Ovary (tissue), 9 donors: ENCODE data around the gene KIF26B. TPM values are rescaled to one million over a fixed set of nuclear protein-coding genes. Genes with fewer than 3 reads are reported as not detected.

Source experiments
- DNase-seq, 5 donors: peaks; one replicate each; pipeline ENCODE4 v3.0.0-alpha.2; 2019 to 2020
- H3K27ac ChIP-seq, 2 donors: fragments of 200-600 bp; one replicate each; pipeline versions ENCODE4 v1.5.1 to v1.8.0; 2019 to 2022
- H3K27me3 ChIP-seq: fragments of 200-600 bp; one replicate; pipeline ENCODE4 v1.8.0; 2022
- H3K36me3 ChIP-seq: fragments of 200-600 bp; sonication (generic); one replicate; pipeline ENCODE4 v1.5.1; 2019
- H3K4me1 ChIP-seq: one replicate; pipeline ENCODE4 v1.8.1; 2013; ENCODE audit warnings: mild to moderate bottlenecking, moderate library complexity; ENCODE audit not compliant: insufficient read depth
- H3K4me3 ChIP-seq: fragments of 200-600 bp; sonication (generic); one replicate; pipeline ENCODE4 v1.5.1; 2017
- H3K9me3 ChIP-seq, 2 donors: fragments of 200-600 bp in 1 of 2; sonication (generic) in 1 of 2; one replicate each; pipeline versions ENCODE4 v1.5.1 to v1.8.1; 2013 to 2019; ENCODE audit warnings: mild to moderate bottlenecking in 1 of 2, moderate library complexity in 1 of 2
- EP300 ChIP-seq: sonication (generic); formaldehyde crosslinking; IDR thresholded peaks from one replicate; pipeline ENCODE4 v1.6.1; 2017; ENCODE audit warnings: antibody characterized with exemption
- POLR2A ChIP-seq: fragments of 450-650 bp; IDR thresholded peaks from one replicate; pipeline ENCODE4 v1.6.1; 2017; ENCODE audit warnings: antibody characterized with exemption, mild to moderate bottlenecking, moderate library complexity
- WGBS, 3 donors: extraction: QIAGEN DNeasy Blood & Tissue Kit in 1 of 3; methylation state at CpG; one replicate each; pipeline versions ENCODE4 v1.1.5 to v1.1.7; 2013 to 2017; 5-methylcytosine and 5-hydroxymethylcytosine counted together
- intact Hi-C, 4 donors: fragments of 100-400 bp; cut with DNase I; formaldehyde crosslinking; loops; one replicate each; pipeline versions ENCODE4 v1.11.0 to v1.15.1; 2022 to 2023
- polyA plus RNA-seq, 2 donors: library from polyadenylated mRNA; stranded (reverse); fragments of 200-250 nt in 1 of 2; fragments of 350-450 nt in 1 of 2; fragmentation: Illumina TruSeq in 1 of 2; extraction: RNeasy Lipid Tissue Mini Kit (QIAGEN cat#74804) in 1 of 2; gene quantifications; one replicate each; pipeline ENCODE4 v1.2.3, GENCODE V29; 2013 to 2014
- small RNA-seq: library from RNA; depleted of rRNA; stranded (forward); fragments of <200 nt; gene quantifications from one replicate; pipeline ENCODE3, GENCODE V24; 2016
- total RNA-seq, 7 donors: library from RNA; depleted of rRNA in 2 of 7; stranded (reverse); fragments of >200 nt in 2 of 7; fragmentation: NEBNext Ultra II Directional in 3 of 7; extraction: Animal tissue kit (Norgen Biotek cat#: 25700) in 3 of 7; gene quantifications; one replicate each; pipeline versions ENCODE4 v1.1.0 to v1.2.4, GENCODE V29; 2016 to 2023
- TF ChIP-seq, protein P1 (sequence below), 3 donors: fragments of 450-650 bp in 2 of 3; fragments of 200-600 bp in 1 of 3; IDR thresholded peaks; one replicate each; pipeline versions ENCODE4 v1.5.1 to v1.8.0; 2016 to 2022; ENCODE audit warnings: antibody characterized with exemption in 3 of 3, mild to moderate bottlenecking in 1 of 3
- donor health status: DM: no; HTN: no; CAD: no; lungs with moderate emphysema.
- donor health status: DM: no; HTN: no; CAD: no.
- donor health status: Bipolar disorder and iron deficiency.
- donor health status: DM: yes; HTN: yes; CAD: no.
- donor health status: DM: no; HTN: no; CAD: no.
- donor health status: DM: yes; HTN: yes; CAD: no.

Gene KIF26B
- total and polyA plus RNA-seq, 9 donors, result 0.28 to 4.0 (median 0.54) TPM

DNA sequence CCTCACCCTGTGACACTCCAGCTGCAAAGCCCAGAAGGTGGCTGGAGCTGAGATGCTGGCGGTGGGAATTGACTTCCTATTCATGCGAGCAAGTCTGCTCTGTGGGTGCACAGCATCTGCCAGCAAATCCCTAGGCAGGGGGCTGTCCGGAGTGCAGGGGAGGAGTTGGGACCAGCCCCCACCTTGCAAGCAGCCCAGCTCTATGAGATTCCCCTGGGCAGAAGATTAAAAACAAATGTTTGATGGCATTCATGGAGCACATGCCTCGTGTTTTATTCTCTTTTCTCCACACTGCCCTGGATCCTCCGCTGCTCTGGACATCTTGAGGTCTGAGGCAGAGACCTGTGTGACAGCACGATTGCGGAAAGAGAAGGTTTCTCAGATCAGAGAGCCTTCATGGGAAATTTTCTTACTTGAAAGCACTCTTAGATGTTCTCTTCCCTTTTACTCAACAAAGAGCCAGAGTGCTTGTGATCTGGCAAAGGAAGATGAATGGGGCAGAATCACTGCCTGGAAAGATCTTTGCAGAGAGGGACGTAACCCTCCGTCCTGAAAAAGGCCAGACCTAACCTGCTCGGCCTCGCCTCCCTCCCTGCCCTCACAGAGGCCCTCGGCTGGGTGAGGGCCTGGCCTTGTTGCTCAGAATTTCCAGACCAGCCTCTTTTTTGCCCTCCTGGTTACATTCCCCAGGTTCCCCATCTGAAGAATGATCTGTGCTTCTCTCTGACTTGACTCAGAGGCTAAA is 597.1 kb downstream of the KIF26B start:
- TF ChIP-seq, protein P1, sequence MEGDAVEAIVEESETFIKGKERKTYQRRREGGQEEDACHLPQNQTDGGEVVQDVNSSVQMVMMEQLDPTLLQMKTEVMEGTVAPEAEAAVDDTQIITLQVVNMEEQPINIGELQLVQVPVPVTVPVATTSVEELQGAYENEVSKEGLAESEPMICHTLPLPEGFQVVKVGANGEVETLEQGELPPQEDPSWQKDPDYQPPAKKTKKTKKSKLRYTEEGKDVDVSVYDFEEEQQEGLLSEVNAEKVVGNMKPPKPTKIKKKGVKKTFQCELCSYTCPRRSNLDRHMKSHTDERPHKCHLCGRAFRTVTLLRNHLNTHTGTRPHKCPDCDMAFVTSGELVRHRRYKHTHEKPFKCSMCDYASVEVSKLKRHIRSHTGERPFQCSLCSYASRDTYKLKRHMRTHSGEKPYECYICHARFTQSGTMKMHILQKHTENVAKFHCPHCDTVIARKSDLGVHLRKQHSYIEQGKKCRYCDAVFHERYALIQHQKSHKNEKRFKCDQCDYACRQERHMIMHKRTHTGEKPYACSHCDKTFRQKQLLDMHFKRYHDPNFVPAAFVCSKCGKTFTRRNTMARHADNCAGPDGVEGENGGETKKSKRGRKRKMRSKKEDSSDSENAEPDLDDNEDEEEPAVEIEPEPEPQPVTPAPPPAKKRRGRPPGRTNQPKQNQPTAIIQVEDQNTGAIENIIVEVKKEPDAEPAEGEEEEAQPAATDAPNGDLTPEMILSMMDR (IDR thresholded peaks at IDR 0.05), result no peak
- no peak for TF ChIP-seq POLR2A
- no peaks in the 10 kb centered on the region for H3K36me3 ChIP-seq
- H3K27me3 ChIP-seq, result no peaks in the 10 kb centered on the region
- H3K27ac ChIP-seq, result no peak overlapping the region
- no peaks in the 10 kb centered on the region for H3K4me1 ChIP-seq
- WGBS, 3 donors, result 79 to 84% (median 84%) methylated on average over 12 of the region's 12 CpGs
- intact Hi-C loops, result no loop called here
- no peak for DNase-seq
- no peaks in the 10 kb centered on the region for H3K9me3 ChIP-seq
- H3K4me3 ChIP-seq, result no peak overlapping the region

DNA sequence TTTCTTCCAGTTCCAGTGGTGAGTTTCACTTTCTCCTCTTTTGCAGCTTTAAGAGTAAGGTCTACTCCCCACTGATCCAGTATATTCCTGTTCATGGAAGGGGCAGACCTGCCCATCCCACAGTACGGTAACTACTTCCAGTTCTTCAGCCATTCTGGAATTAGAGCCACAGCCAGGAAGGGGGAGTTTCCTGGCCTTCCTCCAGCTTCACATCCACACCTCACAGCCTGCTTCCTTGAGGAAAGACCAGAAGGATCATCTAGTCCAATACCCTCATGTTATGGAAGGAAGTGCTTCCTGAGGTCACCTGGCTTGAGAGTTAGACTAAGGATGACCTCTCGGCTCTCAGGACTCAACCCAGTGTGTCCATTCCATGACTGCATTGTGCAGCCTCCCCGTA is 597.8 kb downstream of the KIF26B start:
- no peak overlapping the region for H3K4me3 ChIP-seq
- H3K4me1 ChIP-seq, result no peaks in the 10 kb centered on the region
- no peak for DNase-seq
- no peak for TF ChIP-seq POLR2A
- TF ChIP-seq, protein P1 (IDR thresholded peaks at IDR 0.05), result no peak
- TF ChIP-seq EP300, result no peak
- no peaks in the 10 kb centered on the region for H3K27me3 ChIP-seq
- H3K27ac ChIP-seq, result no peak overlapping the region
- no peaks in the 10 kb centered on the region for H3K36me3 ChIP-seq
- 78 to 89% (median 84%) methylated on average over 3 of the region's 3 CpGs for WGBS, 3 donors
- H3K9me3 ChIP-seq, result no peaks in the 10 kb centered on the region
- intact Hi-C loops, result no loop called here

DNA sequence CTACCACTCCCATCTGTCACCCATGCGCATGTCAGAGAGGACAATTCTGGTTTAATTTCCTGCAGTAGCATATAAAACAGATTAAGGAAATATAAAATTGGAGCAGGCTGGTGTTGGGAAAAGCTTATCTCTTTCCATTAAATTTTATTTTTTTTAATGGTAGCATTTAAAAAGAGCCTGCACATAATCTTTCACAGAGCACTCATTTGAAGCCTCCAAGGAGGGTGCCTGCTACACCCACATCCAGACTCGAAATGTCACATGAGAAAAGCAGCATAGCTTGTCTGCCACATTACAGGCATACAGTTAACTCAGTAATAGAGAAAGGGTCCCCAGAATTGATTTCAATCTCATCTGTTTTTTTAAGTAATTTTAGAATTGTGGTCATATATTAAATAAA is 599.0 kb downstream of the KIF26B start:
- intact Hi-C loops, result no loop called here
- TF ChIP-seq EP300 (no peak), POLR2A (no peak)
- TF ChIP-seq, protein P1 (IDR thresholded peaks at IDR 0.05), result no peak
- no peaks in the 10 kb centered on the region for H3K9me3 ChIP-seq
- WGBS, 3 donors, result 95 to 99% (median 97%) methylated on average over 2 of the region's 2 CpGs
- H3K4me3 ChIP-seq, result no peak overlapping the region
- no peaks in the 10 kb centered on the region for H3K4me1 ChIP-seq
- no peak for DNase-seq
- H3K36me3 ChIP-seq, result no peaks in the 10 kb centered on the region
- H3K27ac ChIP-seq, result no peak overlapping the region
- H3K27me3 ChIP-seq, result no peaks in the 10 kb centered on the region

DNA sequence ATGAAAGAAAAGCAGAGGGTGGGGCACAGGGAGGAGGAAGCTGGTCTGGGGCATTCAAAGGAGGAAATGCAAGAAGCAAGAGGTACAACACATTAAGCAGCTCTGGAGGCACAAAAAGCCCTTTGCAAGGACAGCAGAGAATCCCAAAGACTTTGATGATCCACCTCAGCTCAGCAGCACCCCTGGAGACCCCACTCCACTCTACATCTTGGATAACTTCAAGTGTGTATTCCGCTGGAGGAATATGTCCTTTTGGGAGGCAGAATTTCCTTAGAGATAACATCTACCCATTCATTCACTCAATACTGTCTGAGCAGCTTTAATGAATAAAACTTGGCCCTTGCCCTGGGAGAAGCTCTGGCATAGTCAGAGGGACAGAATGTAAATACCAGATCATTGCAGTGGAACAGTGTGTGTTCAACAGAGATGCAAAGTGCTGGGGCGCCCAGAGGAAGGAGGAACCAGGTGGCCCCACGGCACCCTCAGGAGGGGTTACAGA is 599.7 kb downstream of the KIF26B start:
- Histone ChIP-seq H3K4me3 (no peak overlapping the region), H3K9me3 (no peaks in the 10 kb centered on the region), H3K27ac (no peak overlapping the region), H3K36me3 (no peaks in the 10 kb centered on the region), H3K4me1 (no peaks in the 10 kb centered on the region), H3K27me3 (no peaks in the 10 kb centered on the region)
- no peak for DNase-seq
- TF ChIP-seq, protein P1 (IDR thresholded peaks at IDR 0.05), result no peak
- TF ChIP-seq POLR2A, result no peak
- TF ChIP-seq EP300, result no peak
- intact Hi-C loops, result no loop called here
- WGBS, 3 donors, result 91 to 95% (median 94%) methylated on average over 3 of the region's 3 CpGs

Small RNA genes lying within 50 kb of the gene (small RNA-seq; reads per million reads assigned to genes)
- gene DNAJC19P8 (not detected), gene RNU1-132P (not detected)
